H1 (cell line): ENCODE measurements around the gene CDYL2. TPM values are rescaled to one million over a fixed set of nuclear protein-coding genes. Genes with fewer than 3 reads are reported as not detected.

Source experiments
- CHD1 ChIP-seq: IDR thresholded peaks from 2 replicates; pipeline ENCODE4 v1.6.1; 2012; ENCODE audit warnings: low read depth, low read length, improper control_type of control experiment
- EGR1 ChIP-seq: IDR thresholded peaks from 2 replicates; pipeline ENCODE4 v1.6.1; 2011; ENCODE audit warnings: low read depth, low read length, borderline replicate concordance
- JUN ChIP-seq: IDR thresholded peaks from 2 replicates; pipeline ENCODE4 v1.6.1; 2011; ENCODE audit warnings: low read depth, mild to moderate bottlenecking, improper control_type of control experiment, low read length
- POU5F1 ChIP-seq: IDR thresholded peaks from 2 replicates; pipeline ENCODE4 v1.6.1; 2011; ENCODE audit warnings: low read depth, mild to moderate bottlenecking, low read length, moderate library complexity
- RBBP5 ChIP-seq: IDR thresholded peaks from 2 replicates; pipeline ENCODE4 v1.7.1; 2012; ENCODE audit warnings: low read depth, mild to moderate bottlenecking, inconsistent platforms, low read length, moderate library complexity, borderline replicate concordance
- RNF2 ChIP-seq: fragments of 200-900, 300-1000 bp; sonication (generic); IDR thresholded peaks from 2 replicates; pipeline ENCODE4 v1.7.1; 2016; ENCODE audit warnings: borderline replicate concordance, low read depth, mild to moderate bottlenecking, antibody characterized with exemption, low read length; ENCODE audit not compliant: poor library complexity, severe bottlenecking; ENCODE audit errors: missing control alignments
- RXRA ChIP-seq: IDR thresholded peaks from 2 replicates; pipeline ENCODE4 v1.6.1; 2011; ENCODE audit warnings: low read depth, mild to moderate bottlenecking, low read length, moderate library complexity; ENCODE audit not compliant: insufficient read depth
- SIN3A ChIP-seq, 2 experiments: IDR thresholded peaks in 1 of 2; conservative IDR thresholded peaks in 1 of 2; 2 replicates each; pipeline ENCODE4 v1.6.1; 2011 to 2012; ENCODE audit warnings: low read length in 2 of 2, improper control_type of control experiment in 1 of 2, low read depth in 1 of 2, mild to moderate bottlenecking in 1 of 2
- polyA plus RNA-seq, 7 experiments: library from polyadenylated mRNA; depleted of rRNA in 3 of 7; stranded (reverse) in 5 of 7; unstranded in 2 of 7; fragments of >200 nt in 5 of 7; fragments of 200-250 nt in 2 of 7; gene quantifications; 1 replicate in 5 of 7; 2 replicates in 1 of 7; 4 replicates in 1 of 7; pipeline versions ENCODE4 v1.2.1 to v1.2.3, GENCODE V29; 2011 to 2013; ENCODE audit warnings: missing spikeins in 2 of 7, mixed read lengths in 2 of 7
- total RNA-seq: library from RNA; stranded (reverse); fragmentation: NEBNext Ultra II Directional; extraction: Animal tissue kit (Norgen Biotek cat#: 25700); gene quantifications from 2 replicates; pipeline ENCODE4 v1.2.1, GENCODE V29; 2021
- TF ChIP-seq, protein P1 (sequence below), 3 experiments: IDR thresholded peaks; 1 replicate in 2 of 3; 2 replicates in 1 of 3; pipeline versions ENCODE4 v1.5.1 to v1.6.1; 2011; ENCODE audit warnings: low read length in 3 of 3, mild to moderate bottlenecking in 3 of 3, inconsistent platforms in 2 of 3, low read depth in 1 of 3, moderate library complexity in 1 of 3; ENCODE audit not compliant: insufficient read depth in 1 of 3; ENCODE audit errors: control extremely low read depth in 1 of 3

Gene CDYL2
- total and polyA plus RNA-seq, 2 of the 8 experiments (the other 6 are each of a cell fraction or from before 2014, with no cell fraction given) = 0.33 to 5.3 TPM

DNA sequence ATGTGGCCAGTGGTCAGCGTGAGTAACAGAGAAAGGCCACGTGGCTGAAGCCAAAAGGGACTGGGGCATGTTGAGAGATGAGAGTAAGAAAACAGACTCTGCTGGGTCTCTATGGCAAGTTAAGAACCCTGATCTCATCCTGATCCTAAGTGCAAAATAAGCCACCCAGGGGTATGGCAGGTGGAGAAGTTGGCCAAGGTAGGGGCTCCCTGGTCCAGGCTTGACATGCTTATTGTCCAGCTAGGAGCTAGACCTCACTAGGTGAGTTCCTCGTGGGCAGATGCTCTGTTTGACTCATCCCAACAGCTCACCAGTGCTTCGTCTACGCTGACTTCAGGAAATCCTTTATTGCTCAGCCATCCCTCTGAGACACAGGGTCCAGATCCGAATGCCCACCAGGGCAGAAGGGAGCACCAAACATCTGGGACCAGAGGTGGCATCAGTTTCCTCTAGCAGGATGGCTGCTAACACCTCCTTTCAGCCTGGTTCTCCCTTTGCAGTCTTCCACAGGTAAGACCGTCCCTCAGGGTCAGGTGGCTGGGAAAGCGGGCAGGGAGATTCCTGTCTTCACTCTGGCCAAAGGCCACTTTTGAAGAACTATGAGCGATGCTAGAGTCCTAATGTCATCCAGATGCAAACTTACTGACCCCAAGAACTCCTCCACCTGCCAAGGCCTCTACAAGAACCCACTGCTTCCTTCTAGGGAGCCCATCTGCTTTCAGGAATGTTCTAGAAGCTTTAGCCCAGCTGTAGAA lies 99.5 kb downstream of the CDYL2 start (continued):
- TF ChIP-seq EGR1 (no peak), SIN3A (conservative IDR thresholded peaks at IDR 0.05 in 1 of 2, IDR thresholded peaks at IDR 0.05 in 1 of 2; ENCODE audit: low read depth in 1 of 2, low read length in 2 of 2) (no peak), JUN (no peak), RBBP5 (no peak), CHD1 (no peak), RXRA (no peak), POU5F1 (no peak), RNF2 (no peak)
- TF ChIP-seq, protein P1, sequence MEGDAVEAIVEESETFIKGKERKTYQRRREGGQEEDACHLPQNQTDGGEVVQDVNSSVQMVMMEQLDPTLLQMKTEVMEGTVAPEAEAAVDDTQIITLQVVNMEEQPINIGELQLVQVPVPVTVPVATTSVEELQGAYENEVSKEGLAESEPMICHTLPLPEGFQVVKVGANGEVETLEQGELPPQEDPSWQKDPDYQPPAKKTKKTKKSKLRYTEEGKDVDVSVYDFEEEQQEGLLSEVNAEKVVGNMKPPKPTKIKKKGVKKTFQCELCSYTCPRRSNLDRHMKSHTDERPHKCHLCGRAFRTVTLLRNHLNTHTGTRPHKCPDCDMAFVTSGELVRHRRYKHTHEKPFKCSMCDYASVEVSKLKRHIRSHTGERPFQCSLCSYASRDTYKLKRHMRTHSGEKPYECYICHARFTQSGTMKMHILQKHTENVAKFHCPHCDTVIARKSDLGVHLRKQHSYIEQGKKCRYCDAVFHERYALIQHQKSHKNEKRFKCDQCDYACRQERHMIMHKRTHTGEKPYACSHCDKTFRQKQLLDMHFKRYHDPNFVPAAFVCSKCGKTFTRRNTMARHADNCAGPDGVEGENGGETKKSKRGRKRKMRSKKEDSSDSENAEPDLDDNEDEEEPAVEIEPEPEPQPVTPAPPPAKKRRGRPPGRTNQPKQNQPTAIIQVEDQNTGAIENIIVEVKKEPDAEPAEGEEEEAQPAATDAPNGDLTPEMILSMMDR (IDR thresholded peaks at IDR 0.05; ENCODE audit: control extremely low read depth in 1 of 3, insufficient read depth in 1 of 3, low read depth in 1 of 3, low read length in 3 of 3) = no peak
- TF ChIP-seq, all 59 proteins: peak for 0
